HG03139 (cell line): ENCODE measurements around the gene AFF3.

ENCODE experiments used
- ATAC-seq: cut with Tn5 transposase; IDR thresholded peaks from one replicate; pipeline ENCODE4 v1.9.1; 2021; ENCODE audit not compliant: unreplicated experiment

Gene AFF3

GRCh38 chr2:100043891-100044255, 98.5 kb downstream of the AFF3 start:
- ATAC-seq = no peak

- ATAC-seq = no peak
Observed at GRCh38 chr2:100043081-100043890, 99.1 kb downstream of the AFF3 start.

- no peak for ATAC-seq
Observed at GRCh38 chr2:100042562-100042961, 99.8 kb downstream of the AFF3 start.

GRCh38 chr2:100041946-100042345, 100.4 kb downstream of the AFF3 start:
- no peak for ATAC-seq

GRCh38 chr2:100041385-100041784, 101.0 kb downstream of the AFF3 start:
- no peak for ATAC-seq

GRCh38 chr2:100040906-100041305, 101.5 kb downstream of the AFF3 start:
- no peak for ATAC-seq

- ATAC-seq = no peak
Observed at GRCh38 chr2:100039291-100039980, 103.0 kb downstream of the AFF3 start.

GRCh38 chr2:100038011-100038410, 104.4 kb downstream of the AFF3 start:
- no peak for ATAC-seq

- ATAC-seq = no peak
Observed at GRCh38 chr2:100036793-100037192, 105.6 kb downstream of the AFF3 start.

GRCh38 chr2:100036026-100036425, 106.4 kb downstream of the AFF3 start:
- no peak for ATAC-seq

GRCh38 chr2:100034431-100034830, 108.0 kb downstream of the AFF3 start:
- ATAC-seq = no peak

GRCh38 chr2:100033976-100034375, 108.4 kb downstream of the AFF3 start:
- no peak for ATAC-seq

- ATAC-seq = no peak
Observed at GRCh38 chr2:100031604-100032003, 110.8 kb downstream of the AFF3 start.

- ATAC-seq = no peak
Observed at GRCh38 chr2:100029460-100029859, 112.9 kb downstream of the AFF3 start.

GRCh38 chr2:100021791-100022340, 120.5 kb downstream of the AFF3 start:
- ATAC-seq = no peak

GRCh38 chr2:100019499-100019898, 122.9 kb downstream of the AFF3 start:
- no peak for ATAC-seq

GRCh38 chr2:100018341-100019193, 123.8 kb downstream of the AFF3 start:
- no peak for ATAC-seq

GRCh38 chr2:100017633-100018032, 124.8 kb downstream of the AFF3 start:
- no peak for ATAC-seq

GRCh38 chr2:100016756-100017155, 125.6 kb downstream of the AFF3 start:
- ATAC-seq = no peak

- ATAC-seq = no peak
Observed at GRCh38 chr2:100015849-100016248, 126.5 kb downstream of the AFF3 start.
